D721Med (cell line): ENCODE data around the gene CDH11.

Experiments used
- DNase-seq: peaks from one replicate; pipeline ENCODE4 v3.0.0; 2011; ENCODE audit warnings: low spot score; ENCODE audit not compliant: insufficient read length
- FAIRE-seq: peaks from 2 replicates; lab custom pipeline; 2011; peaks lifted over from hg19 to GRCh38; lab: Jason Lieb, UNC
- TF ChIP-seq, protein P1 (sequence below): IDR thresholded peaks from 2 replicates; pipeline ENCODE4 v1.5.1; 2012; ENCODE audit warnings: mild to moderate bottlenecking, control low read depth; ENCODE audit not compliant: insufficient read depth; ENCODE audit errors: missing control alignments

The CDH11 gene

GRCh38 chr16:64898159-64898558 is 223.7 kb downstream of the CDH11 start:
- FAIRE-seq (no peak), DNase-seq (no peak)
- TF ChIP-seq, protein P1, sequence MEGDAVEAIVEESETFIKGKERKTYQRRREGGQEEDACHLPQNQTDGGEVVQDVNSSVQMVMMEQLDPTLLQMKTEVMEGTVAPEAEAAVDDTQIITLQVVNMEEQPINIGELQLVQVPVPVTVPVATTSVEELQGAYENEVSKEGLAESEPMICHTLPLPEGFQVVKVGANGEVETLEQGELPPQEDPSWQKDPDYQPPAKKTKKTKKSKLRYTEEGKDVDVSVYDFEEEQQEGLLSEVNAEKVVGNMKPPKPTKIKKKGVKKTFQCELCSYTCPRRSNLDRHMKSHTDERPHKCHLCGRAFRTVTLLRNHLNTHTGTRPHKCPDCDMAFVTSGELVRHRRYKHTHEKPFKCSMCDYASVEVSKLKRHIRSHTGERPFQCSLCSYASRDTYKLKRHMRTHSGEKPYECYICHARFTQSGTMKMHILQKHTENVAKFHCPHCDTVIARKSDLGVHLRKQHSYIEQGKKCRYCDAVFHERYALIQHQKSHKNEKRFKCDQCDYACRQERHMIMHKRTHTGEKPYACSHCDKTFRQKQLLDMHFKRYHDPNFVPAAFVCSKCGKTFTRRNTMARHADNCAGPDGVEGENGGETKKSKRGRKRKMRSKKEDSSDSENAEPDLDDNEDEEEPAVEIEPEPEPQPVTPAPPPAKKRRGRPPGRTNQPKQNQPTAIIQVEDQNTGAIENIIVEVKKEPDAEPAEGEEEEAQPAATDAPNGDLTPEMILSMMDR: no peak
